ENCODE measurements around the gene ZNF428.

GRCh38 chr19:43574424-43575155, 44.8 kb downstream of the ZNF428 start:
- TF ChIP-seq CTCF (IDR thresholded peaks at IDR 0.05; ENCODE audit: poor library complexity) (no peak), EZH2 (IDR thresholded peaks at IDR 0.05; ENCODE audit: borderline replicate concordance) (no peak), EZH2phosphoT487 (IDR thresholded peaks at IDR 0.05; ENCODE audit: low read depth, severe bottlenecking, unreplicated experiment) (no peak)
